Right lobe of liver (tissue), 6 donors: ENCODE measurements around the gene MRPS16. TPM values are rescaled to one million over a fixed set of nuclear protein-coding genes. Genes with fewer than 3 reads are reported as not detected.

Experiments used
- ATAC-seq, 4 donors: fragments of 200-7000 bp; cut with Tn5 transposase; one replicate each; pipeline ENCODE4 v1.9.1; 2020; ENCODE audit warnings: mild to moderate bottlenecking in 4 of 4, moderate library complexity in 4 of 4
- DNase-seq, 3 donors: peaks; one replicate each; pipeline ENCODE4 v3.0.0-alpha.2; 2020
- H3K27ac ChIP-seq, 3 donors: fragments of 200-600 bp; one replicate each; pipeline ENCODE4 v1.8.0; 2022
- H3K27me3 ChIP-seq, 2 donors: fragments of 200-600 bp; one replicate each; pipeline ENCODE4 v1.8.0; 2022
- H3K36me3 ChIP-seq, 4 donors: fragments of 200-600 bp; sonication (generic) in 1 of 4; one replicate each; pipeline versions ENCODE4 v1.5.1 to v1.8.0; 2017 to 2022; ENCODE audit warnings: control low read depth in 1 of 4
- H3K4me1 ChIP-seq, 4 donors: fragments of 200-600 bp; sonication (generic) in 1 of 4; one replicate each; pipeline versions ENCODE4 v1.5.1 to v1.8.0; 2017 to 2022; ENCODE audit warnings: control low read depth in 1 of 4
- H3K4me3 ChIP-seq, 3 donors: fragments of 200-600 bp; one replicate each; pipeline ENCODE4 v1.8.0; 2022
- H3K9me3 ChIP-seq, 4 donors: fragments of 200-600 bp; sonication (generic) in 1 of 4; one replicate each; pipeline versions ENCODE4 v1.5.1 to v1.8.0; 2017 to 2022; ENCODE audit warnings: control low read depth in 1 of 4
- CTCF ChIP-seq, 4 donors: fragments of 200-600 bp in 3 of 4; fragments of 450-650 bp in 1 of 4; IDR thresholded peaks; one replicate each; pipeline versions ENCODE4 v1.5.1 to v1.8.0; 2016 to 2022; ENCODE audit warnings: antibody characterized with exemption in 4 of 4, mild to moderate bottlenecking in 2 of 4
- POLR2A ChIP-seq: fragments of 450-650 bp; IDR thresholded peaks from one replicate; pipeline ENCODE4 v1.6.1; 2017; ENCODE audit warnings: antibody characterized with exemption, mild to moderate bottlenecking
- WGBS: methylation state at CpG from one replicate; pipeline ENCODE4 v1.1.6; 2018; ENCODE audit warnings: low coverage, low lambda C conversion rate; ENCODE audit not compliant: insufficient coverage; ENCODE audit errors: missing lambda C conversion rate; 5-methylcytosine and 5-hydroxymethylcytosine counted together
- intact Hi-C, 2 donors: fragments of 100-400 bp; cut with DNase I; formaldehyde crosslinking; loops; one replicate each; pipeline versions ENCODE4 v1.11.2 to v1.14.1; 2022
- total RNA-seq, 6 experiments: library from RNA; depleted of rRNA in 2 of 6; stranded (reverse); fragments of >200 nt in 2 of 6; fragmentation: NEBNext Ultra II Directional in 3 of 6; extraction: Animal tissue kit (Norgen Biotek cat#: 25700) in 3 of 6; gene quantifications; one replicate each; pipeline versions ENCODE4 v1.1.0 to v1.2.4, GENCODE V29; 2016 to 2023
- donor health status: DM: no; HTN: yes; CAD: no.
- donor health status: DM: no; HTN: no; CAD: no.
- donor health status: DM: no; HTN: no; CAD: no.
- donor health status: DM: no; HTN: yes; CAD: no.
- donor health status: DM: no; HTN: yes; CAD: no.

The MRPS16 gene
- total RNA-seq, 6 experiments from 2014 or later = 40.5 to 58.4 (median 48.6) TPM

DNA sequence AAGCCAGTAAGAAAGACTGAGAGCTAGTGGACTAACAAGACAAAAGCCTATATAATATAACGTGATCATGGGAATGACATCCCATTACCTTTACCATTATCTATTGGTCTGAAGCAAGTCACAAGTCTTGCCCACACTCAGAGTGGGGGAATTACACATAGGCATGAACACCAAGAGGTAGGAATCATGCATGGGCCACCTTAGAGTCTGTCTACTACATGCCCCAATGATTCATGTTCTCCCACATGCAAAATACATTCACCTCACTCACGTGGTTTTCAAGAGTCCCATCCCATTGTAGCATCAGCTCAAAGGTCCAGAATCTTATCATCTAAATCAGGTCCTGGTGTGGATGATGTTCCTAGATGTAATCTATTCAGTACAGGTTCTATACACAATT, 34.8 kb downstream of the MRPS16 start:
- Histone ChIP-seq H3K36me3 (no peaks in the 10 kb centered on the region), H3K27me3 (no peaks in the 10 kb centered on the region), H3K4me3 (no peak overlapping the region), H3K9me3 (no peaks in the 10 kb centered on the region), H3K4me1 (peaks cover 0 to 11% (median under 1%) of the 10 kb centered on the region in 4 donors), H3K27ac (no peak overlapping the region)
- 92% methylated on average over 2 of the region's 2 CpGs for WGBS
- TF ChIP-seq POLR2A (no peak), CTCF (IDR thresholded peaks at IDR 0.05) (no peak)
- DNase-seq (no peak), ATAC-seq (no peak)
- intact Hi-C loops = no loop called here

DNA sequence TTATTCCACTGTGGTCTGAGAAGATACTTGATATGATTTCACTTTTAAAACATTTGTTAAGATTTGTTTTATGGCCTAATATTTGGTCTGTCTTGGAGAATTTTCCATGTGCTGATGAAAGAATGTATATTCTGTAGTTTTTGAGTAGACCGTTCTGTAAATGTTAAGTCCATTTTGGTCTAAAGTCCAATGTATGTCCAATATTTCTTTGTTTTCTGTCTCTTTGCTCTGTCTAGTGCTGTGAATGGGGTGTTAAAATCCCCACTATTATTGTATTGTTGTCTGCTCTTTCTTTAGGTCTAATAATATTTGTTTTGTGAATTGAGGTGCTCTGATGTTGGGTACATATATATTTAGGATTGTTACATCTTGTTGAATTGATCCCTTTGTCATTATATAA, 36.7 kb downstream of the MRPS16 start:
- H3K27ac ChIP-seq = no peak overlapping the region
- H3K4me1 ChIP-seq = peaks cover 0 to 27% (median 5%) of the 10 kb centered on the region in 4 donors
- no peak overlapping the region for H3K4me3 ChIP-seq
- 91% methylated on average over 1 of the region's 1 CpG for WGBS
- intact Hi-C loops = no loop called here
- TF ChIP-seq POLR2A (no peak), CTCF (IDR thresholded peaks at IDR 0.05) (no peak)
- H3K36me3 ChIP-seq = no peaks in the 10 kb centered on the region
- H3K27me3 ChIP-seq = no peaks in the 10 kb centered on the region
- DNase-seq = no peak
- H3K9me3 ChIP-seq = no peaks in the 10 kb centered on the region
- no peak for ATAC-seq

DNA sequence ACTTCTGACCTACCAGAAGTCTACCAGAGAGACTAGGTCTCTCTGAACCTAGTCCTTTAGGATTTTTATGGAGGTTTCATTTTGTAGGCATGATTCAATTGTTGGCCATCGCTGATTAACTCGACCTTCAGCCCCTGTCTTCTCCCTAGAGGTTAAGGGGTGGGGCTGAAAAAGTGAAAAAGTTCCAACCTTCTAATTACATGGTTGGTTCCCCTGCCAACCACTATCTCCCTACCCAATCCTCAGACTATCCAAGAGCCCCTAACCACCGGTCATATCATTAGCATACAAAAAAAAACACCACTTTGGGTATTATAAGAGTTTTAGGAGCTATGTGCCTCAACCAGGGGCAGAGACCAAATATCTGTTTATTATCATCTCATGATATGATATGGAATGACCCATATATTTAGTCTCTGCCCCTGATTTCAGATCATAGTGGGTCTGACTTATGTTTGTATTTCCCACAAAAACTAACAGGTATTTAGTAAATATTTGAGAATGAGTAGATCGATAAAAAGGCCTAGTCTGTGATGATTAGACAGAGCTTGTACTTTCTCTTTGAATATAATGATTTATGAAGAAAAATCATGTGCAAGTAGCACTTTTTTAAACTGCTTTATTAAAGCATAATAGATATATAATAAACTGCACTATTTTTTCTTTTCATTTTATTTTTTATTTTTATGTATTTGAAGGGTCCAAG, 41.2 kb downstream of the MRPS16 start:
- intact Hi-C loops = no loop called here
- no peak overlapping the region for H3K4me3 ChIP-seq
- no peak for TF ChIP-seq CTCF (IDR thresholded peaks at IDR 0.05)
- no peak for TF ChIP-seq POLR2A
- H3K27ac ChIP-seq = peak overlapping the region in 1 of 3 donors; percentile 27
- H3K4me1 ChIP-seq = peaks cover 0 to 18% (median 7%) of the 10 kb centered on the region in 4 donors
- DNase-seq (no peak), ATAC-seq (peak; percentile 75 to 90 (median 81))
- H3K9me3 ChIP-seq = no peaks in the 10 kb centered on the region
- H3K36me3 ChIP-seq = no peaks in the 10 kb centered on the region
- 22% methylated on average over 4 of the region's 4 CpGs for WGBS
- no peaks in the 10 kb centered on the region for H3K27me3 ChIP-seq

DNA sequence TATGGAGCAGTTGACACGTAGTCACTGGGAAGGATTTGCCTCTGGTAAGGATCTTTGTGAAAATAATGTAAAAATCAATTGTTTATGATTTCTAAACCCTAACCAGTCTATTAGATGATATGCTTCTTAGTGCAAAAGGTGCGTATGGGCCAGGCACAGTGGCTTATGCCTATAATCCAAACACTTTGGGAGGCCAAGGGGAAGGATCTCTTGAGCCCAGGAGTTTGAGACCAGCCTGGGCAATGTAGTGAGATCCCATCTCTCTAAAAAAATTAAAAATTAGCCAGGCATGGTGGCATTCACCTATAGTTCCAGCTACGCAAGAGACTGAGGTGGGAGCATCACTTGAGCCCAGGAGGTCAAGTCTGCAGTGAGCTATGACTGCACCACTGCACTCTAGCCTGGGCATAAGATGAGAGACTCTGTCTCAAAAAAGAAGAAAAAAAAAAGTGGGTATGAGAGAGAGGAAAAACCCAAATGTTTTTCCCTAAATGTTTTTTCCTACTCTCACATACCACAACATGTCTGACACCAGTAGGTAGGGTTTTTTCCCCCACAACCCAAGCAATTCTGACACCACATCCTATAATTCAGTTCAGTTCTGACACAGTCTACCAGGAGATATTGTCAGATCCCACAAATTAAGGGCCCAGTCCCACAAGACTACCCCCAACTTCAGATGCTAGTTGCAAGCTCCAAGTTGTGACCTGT, 41.9 kb downstream of the MRPS16 start:
- WGBS = 94% methylated on average over 3 of the region's 3 CpGs
- Histone ChIP-seq H3K27ac (peak overlapping the region in 1 of 3 donors; percentile 27), H3K36me3 (no peaks in the 10 kb centered on the region), H3K4me3 (no peak overlapping the region), H3K27me3 (no peaks in the 10 kb centered on the region), H3K4me1 (peaks cover 0 to 18% (median 7%) of the 10 kb centered on the region in 4 donors), H3K9me3 (no peaks in the 10 kb centered on the region)
- no peak for DNase-seq
- ATAC-seq = no peak
- TF ChIP-seq POLR2A (no peak), CTCF (IDR thresholded peaks at IDR 0.05) (no peak)
- intact Hi-C loops = no loop called here
